Activated CD8-positive, alpha-beta memory T cell treated with anti-CD3 and anti-CD28 coated beads, Interleukin-2, amount 50 U/mL, for 48 hours (primary cell): Measurements from ENCODE around the gene KTN1.

ENCODE experiments used
- DNase-seq: peaks from one replicate; pipeline ENCODE4 v3.0.0-alpha.2; 2020

KTN1 gene

GRCh38 chr14:55572578-55572977 is 7.4 kb upstream of the KTN1 start:
- DNase-seq, result no peak

GRCh38 chr14:55574988-55575387 is 5.0 kb upstream of the KTN1 start:
- DNase-seq, result no peak

- DNase-seq, result no peak
Measured at GRCh38 chr14:55577229-55577628, 2.8 kb upstream of the KTN1 start.

GRCh38 chr14:55578511-55578910 is 1.5 kb upstream of the KTN1 start:
- no peak for DNase-seq

GRCh38 chr14:55580470-55581341 is 699 bp downstream of the KTN1 start:
- peak; percentile 76 for DNase-seq

GRCh38 chr14:55581342-55581771 is 1.4 kb downstream of the KTN1 start:
- DNase-seq, result no peak

- DNase-seq, result no peak
Measured at GRCh38 chr14:55582746-55583145, 2.7 kb downstream of the KTN1 start.

GRCh38 chr14:55583942-55584468 is 4.0 kb downstream of the KTN1 start:
- DNase-seq, result no peak

- DNase-seq, result no peak
Measured at GRCh38 chr14:55585854-55586253, 5.8 kb downstream of the KTN1 start.

GRCh38 chr14:55586411-55586810 is 6.4 kb downstream of the KTN1 start:
- DNase-seq, result no peak

- no peak for DNase-seq
Measured at GRCh38 chr14:55587847-55588246, 7.8 kb downstream of the KTN1 start.

- DNase-seq, result no peak
Measured at GRCh38 chr14:55588259-55588699, 8.3 kb downstream of the KTN1 start.

- no peak for DNase-seq
Measured at GRCh38 chr14:55589171-55589570, 9.2 kb downstream of the KTN1 start.

- no peak for DNase-seq
Measured at GRCh38 chr14:55592436-55592835, 12.4 kb downstream of the KTN1 start.

GRCh38 chr14:55593698-55594097 is 13.7 kb downstream of the KTN1 start:
- no peak for DNase-seq

- DNase-seq, result no peak
Measured at GRCh38 chr14:55599250-55599879, 19.4 kb downstream of the KTN1 start.

GRCh38 chr14:55600784-55601561 is 21.0 kb downstream of the KTN1 start:
- no peak for DNase-seq

GRCh38 chr14:55603401-55603953 is 23.5 kb downstream of the KTN1 start:
- no peak for DNase-seq

- DNase-seq, result no peak
Measured at GRCh38 chr14:55604488-55604887, 24.5 kb downstream of the KTN1 start.

- DNase-seq, result no peak
Measured at GRCh38 chr14:55604900-55605418, 25.0 kb downstream of the KTN1 start.

GRCh38 chr14:55605793-55606192 is 25.8 kb downstream of the KTN1 start:
- DNase-seq, result no peak

GRCh38 chr14:55607386-55607785 is 27.4 kb downstream of the KTN1 start:
- DNase-seq, result no peak

- no peak for DNase-seq
Measured at GRCh38 chr14:55609681-55610080, 29.7 kb downstream of the KTN1 start.
